ENCODE results near the gene CABLES1.

DNA sequence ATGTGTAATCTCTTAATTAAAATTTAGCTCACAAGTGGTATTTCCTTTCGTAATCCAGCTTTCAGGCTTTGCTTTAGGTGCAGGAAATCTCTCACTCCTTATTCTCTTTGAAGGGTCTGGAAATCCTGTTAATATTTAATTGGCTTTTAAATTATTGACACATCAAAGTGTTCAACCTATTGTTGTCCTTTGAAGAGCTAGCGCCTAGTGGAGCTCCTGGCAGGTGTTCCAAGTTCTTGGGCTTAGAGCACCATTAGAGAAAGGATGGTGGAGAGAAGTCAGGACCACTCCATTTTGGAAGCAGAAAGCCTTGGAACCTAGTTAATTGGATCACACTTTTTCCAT, 92.4 kb downstream of the CABLES1 start:
- TF ChIP-seq, protein P1, sequence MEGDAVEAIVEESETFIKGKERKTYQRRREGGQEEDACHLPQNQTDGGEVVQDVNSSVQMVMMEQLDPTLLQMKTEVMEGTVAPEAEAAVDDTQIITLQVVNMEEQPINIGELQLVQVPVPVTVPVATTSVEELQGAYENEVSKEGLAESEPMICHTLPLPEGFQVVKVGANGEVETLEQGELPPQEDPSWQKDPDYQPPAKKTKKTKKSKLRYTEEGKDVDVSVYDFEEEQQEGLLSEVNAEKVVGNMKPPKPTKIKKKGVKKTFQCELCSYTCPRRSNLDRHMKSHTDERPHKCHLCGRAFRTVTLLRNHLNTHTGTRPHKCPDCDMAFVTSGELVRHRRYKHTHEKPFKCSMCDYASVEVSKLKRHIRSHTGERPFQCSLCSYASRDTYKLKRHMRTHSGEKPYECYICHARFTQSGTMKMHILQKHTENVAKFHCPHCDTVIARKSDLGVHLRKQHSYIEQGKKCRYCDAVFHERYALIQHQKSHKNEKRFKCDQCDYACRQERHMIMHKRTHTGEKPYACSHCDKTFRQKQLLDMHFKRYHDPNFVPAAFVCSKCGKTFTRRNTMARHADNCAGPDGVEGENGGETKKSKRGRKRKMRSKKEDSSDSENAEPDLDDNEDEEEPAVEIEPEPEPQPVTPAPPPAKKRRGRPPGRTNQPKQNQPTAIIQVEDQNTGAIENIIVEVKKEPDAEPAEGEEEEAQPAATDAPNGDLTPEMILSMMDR (optimal IDR thresholded peaks at IDR 0.05 in 1 of 3, IDR thresholded peaks at IDR 0.05 in 1 of 3, conservative IDR thresholded peaks at IDR 0.05 in 1 of 3; ENCODE audit: extremely low read depth in 1 of 3, insufficient read depth in 2 of 3, low read length in 3 of 3): no peak
- TF ChIP-seq EZH2 (IDR thresholded peaks at IDR 0.05; ENCODE audit: low read length): no peak

Measured in keratinocyte (primary cell).